ENCODE data around the gene OPTC.

The OPTC gene

DNA sequence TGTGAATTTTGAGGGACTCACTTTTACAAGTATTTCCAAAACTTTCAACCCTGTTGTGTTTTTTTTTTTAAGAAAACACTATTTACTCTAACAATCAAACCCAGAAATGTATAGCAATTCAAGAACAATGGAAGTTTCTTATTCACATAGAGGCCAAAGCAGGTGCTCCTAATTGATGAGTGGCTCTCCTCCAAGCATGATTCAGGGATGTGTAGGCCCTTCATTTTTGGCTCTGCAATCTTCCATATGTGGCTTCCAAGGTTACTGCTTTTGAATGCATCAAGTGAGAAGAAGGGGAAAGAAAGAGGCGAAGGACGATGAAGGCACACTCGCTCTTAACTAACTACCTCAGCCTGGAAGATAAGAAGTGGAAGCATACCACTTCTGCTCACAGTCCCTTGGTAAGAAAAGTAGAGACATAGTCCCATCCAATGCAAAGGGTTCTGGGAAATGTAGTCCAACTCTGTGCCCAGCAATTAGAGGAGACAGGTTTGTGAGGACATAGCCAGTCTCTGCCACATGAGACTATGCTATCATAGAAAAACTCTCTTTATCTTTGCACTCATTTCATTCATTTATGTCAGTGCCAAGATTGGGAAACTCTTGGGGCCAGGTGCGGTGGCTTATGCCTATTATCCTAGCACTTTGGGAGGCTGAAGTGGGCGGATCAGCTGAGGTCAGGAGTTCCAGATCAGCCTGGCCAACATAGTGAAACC, 46.0 kb downstream of the OPTC start:
- DNase-seq, result no peak

DNA sequence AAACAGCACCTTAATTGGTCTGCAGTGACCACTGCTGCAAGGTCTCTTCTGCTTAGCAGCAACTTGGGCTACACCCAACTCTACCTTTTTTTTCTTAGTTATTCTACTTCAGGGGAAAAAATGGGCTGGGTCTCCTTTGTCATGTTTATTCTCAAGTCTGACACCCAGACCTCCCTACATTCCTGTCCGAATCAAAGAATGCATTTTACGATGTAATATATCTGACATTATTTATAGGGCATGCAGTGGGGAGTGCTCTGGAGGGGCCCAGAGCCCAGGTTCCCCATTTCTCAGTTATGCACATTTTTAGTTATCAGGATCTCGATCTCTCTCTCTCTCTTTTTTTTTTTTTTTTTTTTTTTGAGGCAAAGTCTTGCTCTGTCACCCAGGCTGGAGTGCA, 50.5 kb downstream of the OPTC start:
- no peak for DNase-seq

DNA sequence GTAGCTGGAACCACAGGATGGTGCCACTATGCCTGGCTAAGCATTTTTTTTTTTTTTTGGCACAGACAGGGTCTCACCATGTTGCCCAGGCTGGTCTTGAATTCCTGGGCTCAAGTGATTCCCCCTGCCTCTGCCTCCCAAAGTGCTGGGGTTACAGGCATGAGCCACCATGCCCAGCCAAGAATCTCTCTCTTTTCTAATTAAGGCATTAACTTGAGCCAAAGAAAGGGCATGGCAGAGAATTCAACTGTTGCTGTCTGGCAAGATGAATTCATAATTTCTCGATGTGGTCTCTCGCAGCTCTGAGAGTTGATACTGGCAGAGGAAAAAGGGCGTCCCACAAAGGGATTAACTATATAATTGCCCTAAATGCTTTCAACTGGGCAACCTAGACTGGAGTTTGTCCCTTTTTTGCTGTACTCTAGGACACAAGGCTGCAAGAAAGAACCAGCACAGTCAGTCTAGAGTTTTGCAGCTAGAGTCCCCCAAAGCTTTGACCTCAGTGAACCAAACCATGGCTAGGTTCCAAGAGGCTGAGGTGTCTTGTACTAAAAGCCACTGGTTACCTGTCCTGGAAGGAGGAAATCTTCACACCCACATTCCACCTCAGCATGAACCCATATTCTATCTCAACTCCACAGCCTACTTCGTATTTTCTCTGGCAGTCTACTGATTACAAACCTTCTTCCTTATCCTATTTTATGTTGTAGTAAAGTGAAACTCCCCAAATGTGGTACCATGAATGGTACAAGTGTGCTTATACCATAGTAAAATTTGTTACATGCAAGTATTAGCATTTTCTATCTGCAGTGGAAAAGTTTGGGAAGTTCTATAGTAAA, 51.2 kb downstream of the OPTC start:
- no peak for DNase-seq

DNA sequence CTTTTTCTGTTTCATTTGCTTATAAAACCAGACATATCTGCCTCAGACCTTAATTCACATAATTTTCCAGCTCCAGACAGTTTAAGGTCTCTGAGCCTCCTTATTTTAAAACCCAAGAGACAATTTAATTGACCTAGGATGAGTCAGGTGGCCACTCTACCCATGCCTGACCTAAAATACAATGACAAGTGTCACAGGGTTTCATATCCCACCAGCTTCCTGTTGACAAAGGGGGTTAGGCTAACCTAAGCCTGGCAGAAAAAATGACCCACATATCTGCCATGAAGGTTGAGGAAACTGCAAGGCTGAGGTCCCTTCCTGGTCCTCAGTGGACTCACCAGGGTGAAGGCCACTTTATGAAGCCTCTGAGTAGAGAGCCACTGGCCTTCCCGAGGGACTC, 52.3 kb downstream of the OPTC start:
- DNase-seq, result no peak

DNA sequence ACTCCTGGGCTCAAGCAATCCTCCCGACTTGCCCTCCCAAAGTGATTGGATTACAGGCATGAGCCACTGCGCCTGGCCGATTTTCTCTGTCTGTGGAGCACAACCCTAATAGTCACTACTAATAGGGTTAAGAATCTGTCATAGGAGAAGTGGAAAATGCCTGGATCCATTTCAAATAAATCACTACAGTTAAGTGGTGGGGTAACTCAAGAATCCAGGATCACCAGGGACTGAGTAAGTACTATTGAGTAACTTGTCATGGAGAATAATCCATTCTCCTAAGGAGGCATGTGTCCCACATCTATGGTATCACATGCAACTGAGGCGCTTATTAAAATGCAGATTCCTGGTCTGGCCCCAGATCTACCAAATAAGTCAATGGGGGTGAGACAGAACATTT, 53.2 kb downstream of the OPTC start:
- DNase-seq, result no peak

DNA sequence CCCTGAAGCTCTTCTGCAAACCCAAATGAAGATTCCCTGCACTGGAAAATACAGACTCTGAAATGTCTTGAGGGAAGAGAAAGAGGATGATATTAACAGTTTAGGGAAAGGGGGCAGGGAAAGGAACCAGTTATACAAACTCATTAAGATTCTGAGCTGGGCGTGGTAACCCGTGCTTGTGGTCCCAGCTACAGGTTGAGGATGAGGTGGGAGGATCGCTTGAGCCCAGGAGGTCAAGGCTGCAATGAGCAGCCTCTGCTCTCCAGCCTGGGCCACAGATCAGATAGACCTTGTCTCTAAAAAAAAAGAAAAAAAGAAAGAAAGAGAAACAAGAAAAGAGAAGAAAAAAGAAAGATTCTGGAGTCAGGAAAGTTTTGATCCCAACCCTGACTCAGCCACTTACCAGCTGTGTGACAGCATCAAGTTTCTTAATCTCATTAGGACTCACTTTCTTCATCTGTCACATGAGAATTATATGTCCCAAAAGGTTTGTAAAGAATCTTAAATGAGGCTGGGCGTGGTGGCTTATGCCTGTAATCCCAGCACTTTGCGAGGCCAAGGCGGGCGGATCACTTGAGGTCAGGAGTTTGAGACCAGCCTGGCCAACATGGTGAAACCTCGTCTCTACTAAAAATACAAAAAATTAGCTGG, 53.9 kb downstream of the OPTC start:
- no peak for DNase-seq

DNA sequence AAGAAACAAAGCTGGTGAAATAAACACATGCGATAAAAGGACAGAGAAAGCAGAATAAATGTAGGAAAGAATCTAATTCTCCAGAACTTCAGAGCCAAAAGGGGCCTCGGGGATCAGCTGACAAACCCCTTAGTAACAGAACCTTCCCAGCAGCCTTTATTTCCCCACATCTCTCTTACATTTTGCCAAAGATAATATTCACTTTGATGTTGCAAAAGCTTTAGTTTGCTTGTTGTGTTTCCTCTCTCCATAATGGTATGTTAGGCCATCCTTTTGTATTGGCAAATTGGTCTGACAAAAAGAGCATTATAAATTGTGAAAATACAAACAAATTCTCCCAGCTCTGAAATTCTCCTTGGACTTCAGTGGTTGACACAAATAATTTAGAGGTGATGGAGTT, 54.9 kb downstream of the OPTC start:
- DNase-seq, result no peak

DNA sequence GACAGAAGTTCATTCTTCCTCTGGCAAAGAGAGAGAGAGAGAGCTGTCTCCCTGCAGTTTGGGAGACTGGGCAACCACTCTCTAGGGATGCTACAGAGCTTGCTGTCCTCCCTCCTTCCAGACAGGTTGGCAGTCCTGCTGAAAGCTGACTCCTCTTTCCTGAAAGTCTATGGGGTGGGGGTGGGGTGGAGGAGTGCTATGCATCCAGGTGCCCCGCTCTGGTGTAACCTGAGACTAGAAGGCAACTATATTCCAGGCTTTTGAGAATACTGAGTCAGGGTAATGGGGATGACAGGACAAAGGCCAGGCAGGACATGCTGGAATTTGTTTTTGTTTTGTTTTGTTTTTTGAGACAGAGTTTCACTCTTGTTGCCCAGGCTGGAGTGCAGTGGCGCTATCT, 55.4 kb downstream of the OPTC start:
- DNase-seq, result no peak

DNA sequence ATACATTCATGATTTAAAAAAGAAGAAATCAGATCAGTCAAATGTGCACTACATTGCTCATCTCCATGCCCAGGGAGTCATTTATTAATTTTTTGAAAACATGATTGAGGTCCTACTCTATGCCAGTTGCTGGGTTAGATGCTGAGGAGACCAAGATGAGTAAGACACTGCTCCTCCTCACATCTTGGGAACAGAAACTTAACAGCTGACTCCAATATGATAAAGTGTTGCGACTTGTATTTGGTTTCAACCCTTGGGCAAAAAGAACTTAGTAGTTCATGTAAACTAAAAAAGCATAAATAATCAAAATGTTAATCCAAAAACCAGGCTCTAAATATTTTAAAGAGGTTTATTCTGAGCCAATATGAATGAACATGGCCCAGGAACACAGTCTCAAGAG, 56.9 kb downstream of the OPTC start:
- no peak for DNase-seq

DNA sequence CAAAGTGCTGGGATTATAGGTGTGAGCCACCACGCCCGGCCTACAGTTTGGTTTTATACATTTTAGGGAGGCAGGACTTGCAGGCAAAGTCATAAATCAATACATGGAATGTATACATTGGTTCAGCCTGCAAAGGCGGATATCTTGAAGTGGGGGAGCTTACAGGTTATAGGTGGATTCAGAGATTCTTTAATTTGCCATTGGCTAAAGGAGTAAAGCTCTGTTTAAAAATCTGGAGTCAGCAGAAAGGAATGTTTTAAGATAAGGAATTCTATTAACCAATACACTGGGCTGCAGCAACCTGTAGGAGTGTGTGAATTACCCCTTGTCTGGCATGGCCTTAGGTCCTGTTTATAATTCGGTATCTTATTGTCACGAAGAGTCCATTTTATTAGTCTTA, 57.6 kb downstream of the OPTC start:
- DNase-seq, result no peak

DNA sequence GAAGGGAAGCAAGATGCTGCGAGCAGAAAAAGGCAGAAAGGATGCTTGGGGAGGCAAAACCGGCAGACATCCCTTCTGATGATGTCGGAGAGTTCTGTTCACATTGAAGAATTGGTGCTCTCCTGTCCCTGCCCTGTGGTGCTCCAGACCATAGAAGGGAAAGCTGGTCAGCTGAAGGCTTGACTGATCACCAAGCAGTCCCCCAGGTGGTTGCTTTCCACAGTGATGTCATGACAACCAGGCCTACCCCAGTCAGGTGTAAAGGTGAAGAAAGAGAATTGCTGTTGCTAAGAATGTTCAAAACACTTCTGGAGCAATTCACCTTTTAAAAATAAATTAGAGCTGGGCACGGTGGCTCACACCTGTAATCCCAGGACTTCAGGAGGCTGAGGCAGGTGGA, 59.5 kb downstream of the OPTC start:
- DNase-seq, result no peak

DNA sequence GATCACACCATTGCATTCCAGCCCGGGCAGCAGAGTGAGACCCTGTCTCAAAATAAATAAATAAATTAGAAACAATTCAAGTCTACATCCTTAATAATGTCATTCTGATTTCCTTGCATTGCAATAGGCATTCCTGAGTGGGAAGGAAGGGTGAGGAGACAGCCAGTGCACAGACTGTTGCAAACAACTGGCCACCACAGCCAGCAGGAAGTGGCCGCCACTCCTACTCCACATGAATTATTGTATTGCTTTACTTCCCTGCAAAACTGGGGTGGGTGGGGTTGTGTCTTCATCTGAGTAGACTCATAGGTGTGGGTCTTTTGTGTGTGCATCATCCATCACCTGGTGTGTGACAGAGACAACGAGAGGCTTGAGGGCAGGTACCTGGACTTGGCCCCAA, 60.1 kb downstream of the OPTC start:
- no peak for DNase-seq

DNA sequence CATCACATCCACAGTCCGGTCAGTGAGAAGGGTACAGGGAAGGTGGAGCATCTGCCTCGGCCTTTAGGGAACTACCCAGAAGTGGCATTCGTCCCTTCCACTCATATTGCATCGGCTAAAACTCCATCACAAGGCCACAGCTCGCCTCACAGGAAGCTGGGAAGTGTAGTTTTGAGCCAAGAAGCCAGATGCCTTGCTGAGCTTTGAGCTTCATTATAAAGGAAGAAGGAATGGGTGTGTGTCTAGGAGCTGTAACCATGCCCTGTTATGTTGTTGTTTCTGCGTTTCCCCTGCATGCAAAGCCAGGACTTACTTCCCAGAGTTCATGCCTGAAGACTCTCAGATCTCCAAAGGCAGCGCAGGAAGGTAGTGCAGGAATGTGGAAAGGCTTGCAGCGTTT, 61.1 kb downstream of the OPTC start:
- DNase-seq, result no peak

DNA sequence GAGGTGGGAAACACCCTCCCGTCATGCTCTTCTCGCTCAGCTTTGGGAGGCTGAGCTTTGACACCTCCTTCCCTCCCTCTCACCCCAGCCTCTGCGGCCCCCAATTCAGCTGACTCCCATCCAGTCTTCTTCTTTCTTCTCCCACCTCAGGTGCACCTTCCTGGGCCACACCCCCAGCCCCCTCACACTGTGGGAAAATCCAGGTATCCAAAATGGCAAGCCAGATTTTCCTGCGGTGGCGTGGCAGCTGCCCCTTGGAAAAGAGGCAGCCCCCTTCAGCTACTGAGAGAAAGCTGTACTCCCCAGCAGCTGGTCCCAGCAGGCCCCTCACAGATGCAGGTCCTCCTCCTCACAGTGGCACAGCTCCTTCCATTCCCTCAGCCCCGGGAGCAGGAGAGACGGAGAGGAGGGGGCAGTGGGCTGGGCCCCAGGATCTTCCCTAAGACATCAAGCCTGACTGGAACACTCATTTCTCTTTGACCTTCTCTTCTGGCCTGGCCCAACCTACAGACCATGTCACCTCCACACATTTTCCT, 61.6 kb downstream of the OPTC start:
- DNase-seq, result no peak

DNA sequence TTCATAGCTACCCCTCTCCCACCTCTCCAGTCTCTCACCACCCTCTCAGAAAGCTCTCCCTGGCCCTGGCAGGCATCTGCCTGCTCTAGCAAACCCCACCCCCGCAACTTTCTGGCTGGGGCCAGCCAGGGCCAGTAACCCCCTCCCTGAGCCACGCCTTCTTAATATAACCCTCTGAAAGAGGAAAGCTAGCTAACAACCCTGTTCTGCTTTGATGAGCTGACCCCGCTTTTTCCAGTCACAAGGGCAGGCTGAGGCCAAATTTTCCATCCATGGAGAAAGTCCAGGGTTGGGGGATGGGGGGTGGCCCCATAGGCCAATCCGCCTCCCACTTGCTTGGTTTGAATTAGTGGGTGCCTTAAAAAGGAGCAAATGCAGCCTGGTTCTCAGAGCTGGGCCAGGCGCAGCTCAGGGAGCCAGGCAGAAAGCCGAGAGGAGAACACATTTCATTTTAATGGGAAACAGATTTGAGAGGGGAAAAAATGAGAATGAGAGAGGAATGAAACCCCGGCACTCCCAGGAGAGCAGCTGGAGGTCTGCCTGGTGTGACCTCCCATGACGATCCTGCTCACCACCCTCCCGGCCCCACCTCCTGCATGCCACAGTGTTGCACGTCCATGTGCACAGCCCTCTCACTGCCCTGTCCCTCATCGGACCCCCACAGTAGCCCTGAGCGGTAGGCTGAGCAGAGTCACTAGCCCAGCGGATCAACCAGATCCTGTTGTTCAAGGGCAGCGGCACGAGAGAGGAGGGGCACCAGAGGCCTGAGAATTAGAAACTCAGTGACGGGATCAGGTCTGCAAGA, 62.3 kb downstream of the OPTC start:
- no peak for DNase-seq

DNA sequence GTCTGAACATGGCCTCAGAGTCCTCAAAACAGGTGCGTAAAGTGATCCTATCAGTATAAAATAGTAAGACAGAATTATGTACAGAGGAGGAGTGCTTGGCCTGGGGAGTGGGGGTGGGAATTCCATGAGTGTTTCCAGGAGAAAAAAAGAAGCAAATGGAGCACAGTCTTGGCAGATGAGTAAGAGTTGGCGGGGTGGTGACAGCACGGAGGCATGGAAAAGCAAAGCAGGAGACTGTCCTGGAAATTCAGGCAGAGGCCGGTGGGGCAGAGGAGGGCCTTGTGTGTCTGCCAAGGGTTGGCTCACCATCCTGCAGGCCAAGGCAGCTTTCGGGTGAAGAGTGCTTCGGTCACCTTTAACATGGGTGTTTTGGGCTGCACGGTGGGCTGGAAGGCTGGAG, 63.4 kb downstream of the OPTC start:
- no peak for DNase-seq

DNA sequence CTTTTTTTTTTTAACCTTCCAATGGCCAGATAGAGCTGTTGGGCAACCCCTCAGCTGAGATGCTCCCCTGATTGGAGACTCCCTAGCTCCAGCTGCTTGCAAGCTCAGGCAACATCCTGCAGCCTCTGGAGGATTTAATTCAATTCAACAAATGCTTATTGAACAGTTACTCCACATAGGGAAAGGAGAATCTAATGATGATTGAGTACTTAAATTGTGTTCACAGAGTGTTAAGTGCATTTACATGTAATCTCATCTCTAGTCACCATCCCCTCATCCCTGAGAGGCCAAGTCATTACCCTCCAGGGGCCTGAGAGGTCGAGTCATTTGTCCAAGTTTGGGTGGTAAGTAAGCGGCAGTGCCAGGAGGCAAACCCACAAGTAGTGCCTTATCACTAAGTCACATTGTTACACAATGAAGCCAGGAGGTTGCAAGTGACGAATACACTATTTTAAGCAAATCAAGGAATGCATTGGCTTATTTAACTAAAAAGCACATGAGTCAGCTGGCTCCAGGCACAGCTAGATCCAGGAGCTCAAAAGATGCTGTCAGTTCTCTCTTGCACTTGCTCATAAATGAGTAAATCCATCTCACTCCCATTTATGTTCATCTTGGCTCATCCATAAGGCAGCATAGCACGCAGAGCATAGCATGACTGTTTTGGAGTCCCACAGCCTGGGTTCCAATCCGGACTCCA, 64.3 kb downstream of the OPTC start:
- no peak for DNase-seq
